DMS79 (cell line): ENCODE data around the gene METTL27.
"Not testable (repeated sequence)": the region's sequence is repeated elsewhere in the genome, so short reads cannot be mapped to it uniquely, and the experiment has no call there.

Source experiments
- DNase-seq: peaks from one replicate; lab custom pipeline; 2025; lab: John Stamatoyannopoulos, UW

The METTL27 gene

GRCh38 chr7:73838642-73839041, 3.7 kb downstream of the METTL27 start:
- DNase-seq: no peak

GRCh38 chr7:73837167-73837566, 5.1 kb downstream of the METTL27 start:
- DNase-seq: not testable (repeated sequence)

- no peak for DNase-seq
Observed at GRCh38 chr7:73834626-73835191, 7.6 kb downstream of the METTL27 start.

- DNase-seq: no peak
Observed at GRCh38 chr7:73833251-73833919, 8.9 kb downstream of the METTL27 start.

GRCh38 chr7:73832806-73833205, 9.5 kb downstream of the METTL27 start:
- DNase-seq: no peak

GRCh38 chr7:73831834-73832651, 10.3 kb downstream of the METTL27 start:
- DNase-seq: peak; percentile 95

- DNase-seq: no peak
Observed at GRCh38 chr7:73831584-73831833, 10.8 kb downstream of the METTL27 start.

- peak; percentile 91 for DNase-seq
Observed at GRCh38 chr7:73830681-73831583, 11.4 kb downstream of the METTL27 start, which contains the start of gene CLDN4. CLDN4 (plus strand) TSS chr7:73830996; CDS start chr7:73831202, 206 bp downstream.

- DNase-seq: no peak
Observed at GRCh38 chr7:73829921-73830680, 12.2 kb downstream of the METTL27 start.

- DNase-seq: no peak
Observed at GRCh38 chr7:73829505-73829904, 12.8 kb downstream of the METTL27 start.

- DNase-seq: no peak
Observed at GRCh38 chr7:73828972-73829371, 13.3 kb downstream of the METTL27 start.

GRCh38 chr7:73828107-73828803, 14.1 kb downstream of the METTL27 start:
- DNase-seq: peak; percentile 100

GRCh38 chr7:73827567-73828106, 14.7 kb downstream of the METTL27 start:
- peak; percentile 100 for DNase-seq

- DNase-seq: no peak
Observed at GRCh38 chr7:73824986-73825385, 17.3 kb downstream of the METTL27 start.

- no peak for DNase-seq
Observed at GRCh38 chr7:73823873-73824592, 18.3 kb downstream of the METTL27 start.

- DNase-seq: no peak
Observed at GRCh38 chr7:73823257-73823656, 19.1 kb downstream of the METTL27 start.

- no peak for DNase-seq
Observed at GRCh38 chr7:73822319-73823173, 19.8 kb downstream of the METTL27 start.

- not testable (repeated sequence) for DNase-seq
Observed at GRCh38 chr7:73821597-73822285, 20.6 kb downstream of the METTL27 start.
